Activated CD8-positive, alpha-beta T cell treated with anti-CD3 and anti-CD28 coated beads for 36 hours (primary cell): ENCODE results near the gene AGXT. TPM values are rescaled to one million over a fixed set of nuclear protein-coding genes. Genes with fewer than 3 reads are reported as not detected.

Experiments used
- ATAC-seq: fragments of 200-7000 bp; cut with Tn5 transposase; one replicate; pipeline ENCODE4 v1.10.0; 2021; ENCODE audit warnings: mild to moderate bottlenecking, moderate library complexity
- CTCF ChIA-PET: fragments of 350-600 bp; sonication (Branson Sonifier 250); formaldehyde crosslinking; loops from one replicate; lab custom pipeline; 2021; ENCODE audit warnings: antibody characterized with exemption; lab: Charles Lee
- POLR2A ChIA-PET: fragments of 350-600 bp; sonication (Branson Sonifier 250); formaldehyde crosslinking; loops from one replicate; lab custom pipeline; 2021; ENCODE audit warnings: antibody characterized with exemption; lab: Charles Lee
- DNase-seq: peaks from one replicate; pipeline ENCODE4 v3.0.0-alpha.2; 2020
- H3K27ac Mint-ChIP-seq: one replicate; pipeline ENCODE4 v1.8.0; 2021; ENCODE audit warnings: mild to moderate bottlenecking, mixed read lengths
- H3K27me3 Mint-ChIP-seq: one replicate; pipeline ENCODE4 v1.8.0; 2021; ENCODE audit warnings: mixed read lengths
- H3K36me3 Mint-ChIP-seq: one replicate; pipeline ENCODE4 v1.8.0; 2021; ENCODE audit warnings: low read depth, mixed read lengths
- H3K4me1 Mint-ChIP-seq: one replicate; pipeline ENCODE4 v1.8.0; 2021; ENCODE audit warnings: low read depth, mixed read lengths
- H3K4me3 Mint-ChIP-seq: one replicate; pipeline ENCODE4 v1.8.0; 2021; ENCODE audit warnings: mild to moderate bottlenecking, moderate library complexity, mixed read lengths
- H3K9me3 Mint-ChIP-seq: one replicate; pipeline ENCODE4 v1.8.0; 2021; ENCODE audit warnings: mixed read lengths
- intact Hi-C: fragments of 100-400 bp; cut with micrococcal nuclease; formaldehyde crosslinking; loops from one replicate; pipeline ENCODE4 v1.10.0; 2022
- total RNA-seq, 2 experiments: library from RNA; stranded (reverse); gene quantifications; one replicate each; pipeline ENCODE4 v1.2.3, GENCODE V29; 2021
- TF ChIP-seq, protein P1 (sequence below): fragments of 200-600 bp; IDR thresholded peaks from one replicate; pipeline ENCODE4 v1.8.0; 2022; ENCODE audit warnings: antibody characterized with exemption, mild to moderate bottlenecking

Gene AGXT
- total RNA-seq, 2 experiments from 2014 or later = not detected

DNA sequence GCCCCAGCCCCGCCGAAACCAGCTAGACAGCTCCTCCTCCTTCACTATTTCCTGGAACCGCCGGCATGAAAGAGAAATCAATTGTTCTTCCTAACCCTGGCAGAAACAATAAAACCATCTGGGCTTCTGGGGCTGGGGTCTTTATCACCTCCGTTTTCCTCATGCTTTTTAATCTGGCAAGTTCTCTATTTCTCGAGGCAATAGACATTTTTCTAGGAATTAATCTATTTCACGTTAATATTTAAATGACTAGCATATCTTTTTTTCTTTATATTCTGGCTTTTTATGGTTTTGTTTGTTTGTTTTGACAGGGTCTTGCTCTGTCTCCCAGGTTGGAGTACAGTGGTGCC, 47.2 kb upstream of the AGXT start:
- TF ChIP-seq, protein P1, sequence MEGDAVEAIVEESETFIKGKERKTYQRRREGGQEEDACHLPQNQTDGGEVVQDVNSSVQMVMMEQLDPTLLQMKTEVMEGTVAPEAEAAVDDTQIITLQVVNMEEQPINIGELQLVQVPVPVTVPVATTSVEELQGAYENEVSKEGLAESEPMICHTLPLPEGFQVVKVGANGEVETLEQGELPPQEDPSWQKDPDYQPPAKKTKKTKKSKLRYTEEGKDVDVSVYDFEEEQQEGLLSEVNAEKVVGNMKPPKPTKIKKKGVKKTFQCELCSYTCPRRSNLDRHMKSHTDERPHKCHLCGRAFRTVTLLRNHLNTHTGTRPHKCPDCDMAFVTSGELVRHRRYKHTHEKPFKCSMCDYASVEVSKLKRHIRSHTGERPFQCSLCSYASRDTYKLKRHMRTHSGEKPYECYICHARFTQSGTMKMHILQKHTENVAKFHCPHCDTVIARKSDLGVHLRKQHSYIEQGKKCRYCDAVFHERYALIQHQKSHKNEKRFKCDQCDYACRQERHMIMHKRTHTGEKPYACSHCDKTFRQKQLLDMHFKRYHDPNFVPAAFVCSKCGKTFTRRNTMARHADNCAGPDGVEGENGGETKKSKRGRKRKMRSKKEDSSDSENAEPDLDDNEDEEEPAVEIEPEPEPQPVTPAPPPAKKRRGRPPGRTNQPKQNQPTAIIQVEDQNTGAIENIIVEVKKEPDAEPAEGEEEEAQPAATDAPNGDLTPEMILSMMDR = no peak

DNA sequence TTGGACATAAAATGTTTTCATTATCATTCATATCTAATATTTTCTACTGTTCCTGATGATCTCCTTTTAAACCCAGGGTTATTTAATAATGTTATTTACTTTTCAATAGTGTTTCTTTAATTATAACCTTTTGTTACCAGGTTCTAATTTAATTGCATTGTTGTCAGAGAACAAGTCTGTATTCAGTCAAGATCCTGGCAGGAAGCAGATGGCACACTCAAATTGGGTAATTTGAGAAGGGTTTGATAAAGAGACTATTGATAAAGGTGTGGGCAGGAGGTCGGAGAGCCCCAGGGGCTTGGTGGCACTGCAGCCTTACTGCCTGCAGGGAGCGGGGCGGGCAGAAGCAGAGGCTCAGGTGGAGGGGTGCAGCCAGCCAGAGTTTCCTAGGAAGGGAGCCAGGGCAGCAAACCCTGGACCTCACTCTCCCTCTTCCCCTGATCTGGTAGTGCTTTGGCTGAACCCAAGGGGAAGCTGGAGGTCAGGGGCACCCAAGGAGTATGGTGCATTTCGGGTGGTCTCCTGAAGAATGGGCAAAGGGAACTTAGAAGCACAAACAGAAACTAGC, 46.3 kb upstream of the AGXT start:
- POLR2A ChIA-PET = interaction anchor here (0.6 kb wide), 1 partner anchor 237 kb away, joined by 4 read pairs; no protein-coding TSS in a partner anchor
- DNase-seq = no peak

More for the DNA sequence above, 47.2 kb upstream of the AGXT start:
- no peak for ATAC-seq
- no peak overlapping the region for H3K27ac Mint-ChIP-seq
- DNase-seq = no peak
- H3K27me3 Mint-ChIP-seq = peaks cover 55% of the 10 kb centered on the region
- H3K36me3 Mint-ChIP-seq = no peaks in the 10 kb centered on the region
- intact Hi-C loops = no loop called here
- POLR2A ChIA-PET = interaction anchor here (0.7 kb wide), 1 partner anchor 256 kb away, joined by 4 read pairs; no protein-coding TSS in a partner anchor
- H3K4me3 Mint-ChIP-seq = peak overlapping the region; percentile 67
- CTCF ChIA-PET = interaction anchor here (0.7 to 1.3 kb wide), 2 partner anchors 19 to 30 kb away, joined by 3 to 5 read pairs; no protein-coding TSS in a partner anchor
- H3K9me3 Mint-ChIP-seq = no peaks in the 10 kb centered on the region
- H3K4me1 Mint-ChIP-seq = peaks cover 12% of the 10 kb centered on the region

DNA sequence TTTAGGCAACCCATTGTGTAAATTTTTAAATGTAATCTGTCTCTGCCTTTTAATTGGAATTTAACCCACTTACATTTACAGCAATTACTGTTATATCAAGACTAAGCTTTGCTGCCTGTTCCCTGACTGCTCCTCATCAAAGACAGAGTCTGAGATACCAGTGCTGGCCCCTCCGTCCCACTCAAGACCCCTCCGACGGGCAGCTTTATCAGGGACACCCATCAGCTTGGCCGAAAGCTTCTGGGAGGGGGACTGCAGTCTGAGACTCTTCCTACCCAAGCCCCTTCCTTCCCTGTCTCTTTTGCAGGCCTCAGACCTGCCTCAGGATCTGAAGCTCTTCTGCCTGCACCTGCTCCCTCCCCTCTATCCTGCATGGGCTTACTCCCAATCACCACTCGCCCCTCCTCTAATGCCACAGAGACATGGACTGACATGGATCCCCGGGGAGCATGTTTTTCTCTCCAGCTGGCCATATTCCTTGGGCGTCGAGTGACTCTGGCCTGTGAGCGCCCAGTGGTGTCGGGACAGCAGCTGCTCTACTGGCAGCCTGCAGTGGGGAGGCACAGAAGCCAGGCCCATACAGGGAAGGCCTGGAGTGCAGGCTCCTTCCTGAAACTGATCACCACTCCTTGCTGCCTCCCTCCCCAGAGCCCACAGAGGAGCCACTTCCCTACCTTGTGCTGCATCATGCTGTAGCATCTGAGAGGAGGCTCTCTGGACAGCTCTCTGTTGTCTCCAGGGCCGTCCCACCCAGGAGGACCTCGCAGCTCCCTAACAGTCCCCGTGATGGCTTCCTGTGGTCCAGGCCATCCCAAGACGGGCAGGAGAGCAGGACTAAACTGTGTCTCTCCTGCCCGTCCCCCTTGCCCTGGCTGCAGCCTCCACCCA, 44.9 kb upstream of the AGXT start:
- CTCF ChIA-PET = no interaction called here
- H3K36me3 Mint-ChIP-seq = no peaks in the 10 kb centered on the region

More for the DNA sequence above, 46.3 kb upstream of the AGXT start:
- no peaks in the 10 kb centered on the region for H3K36me3 Mint-ChIP-seq
- TF ChIP-seq, protein P1 = no peak
- no peak for ATAC-seq
- CTCF ChIA-PET = interaction anchor here (1.3 kb wide), 1 partner anchor 29 kb away, joined by 5 read pairs; no protein-coding TSS in a partner anchor
- H3K27ac Mint-ChIP-seq = no peak overlapping the region
- no peak overlapping the region for H3K4me3 Mint-ChIP-seq
- H3K27me3 Mint-ChIP-seq = peaks cover 57% of the 10 kb centered on the region
- intact Hi-C loops = no loop called here
- peaks cover 12% of the 10 kb centered on the region for H3K4me1 Mint-ChIP-seq
- H3K9me3 Mint-ChIP-seq = no peaks in the 10 kb centered on the region

DNA sequence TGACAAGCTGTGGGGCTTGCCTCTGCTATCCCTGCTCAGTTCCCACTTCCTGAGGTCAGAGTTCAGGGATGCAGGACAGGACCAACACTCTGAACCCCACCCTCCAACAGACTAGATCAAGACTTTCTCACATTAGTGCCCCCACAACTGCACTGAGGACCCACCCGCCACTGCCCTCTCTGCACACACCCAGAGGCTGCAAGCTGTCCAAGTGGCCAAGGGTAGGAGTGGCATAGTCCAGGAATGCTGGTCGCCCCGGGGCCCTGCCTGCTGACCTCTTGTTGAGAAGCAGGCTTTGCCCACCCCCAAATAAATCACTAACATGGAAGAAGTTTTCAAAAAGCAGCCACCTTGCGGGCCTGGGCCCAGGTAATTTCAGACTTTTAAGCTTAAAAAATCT, 43.1 kb upstream of the AGXT start:
- intact Hi-C loops = no loop called here
- TF ChIP-seq, protein P1 = no peak
- Mint-ChIP-seq H3K4me3 (no peak overlapping the region), H3K27me3 (peaks cover 60% of the 10 kb centered on the region), H3K9me3 (no peaks in the 10 kb centered on the region), H3K4me1 (peaks cover 8% of the 10 kb centered on the region), H3K36me3 (no peaks in the 10 kb centered on the region), H3K27ac (no peak overlapping the region)
- POLR2A ChIA-PET = interaction anchor here (0.7 kb wide), 1 partner anchor 118 kb away, joined by 4 read pairs; no protein-coding TSS in a partner anchor
- DNase-seq = no peak
- CTCF ChIA-PET = no interaction called here
- ATAC-seq = no peak

More for the DNA sequence above, 44.9 kb upstream of the AGXT start:
- no peak overlapping the region for H3K4me3 Mint-ChIP-seq
- H3K27me3 Mint-ChIP-seq = peaks cover 54% of the 10 kb centered on the region
- no peak for DNase-seq
- intact Hi-C loops = no loop called here
- POLR2A ChIA-PET = no interaction called here
- ATAC-seq = no peak
- no peak overlapping the region for H3K27ac Mint-ChIP-seq
- no peaks in the 10 kb centered on the region for H3K9me3 Mint-ChIP-seq
- peaks cover 8% of the 10 kb centered on the region for H3K4me1 Mint-ChIP-seq
- TF ChIP-seq, protein P1 = no peak
